NCI-H524 (cell line): Measurements from ENCODE around the gene KTN1.

ENCODE experiments used
- DNase-seq, 2 experiments: peaks; one replicate each; lab custom pipeline; 2025; lab: John Stamatoyannopoulos, UW

The KTN1 gene

DNA sequence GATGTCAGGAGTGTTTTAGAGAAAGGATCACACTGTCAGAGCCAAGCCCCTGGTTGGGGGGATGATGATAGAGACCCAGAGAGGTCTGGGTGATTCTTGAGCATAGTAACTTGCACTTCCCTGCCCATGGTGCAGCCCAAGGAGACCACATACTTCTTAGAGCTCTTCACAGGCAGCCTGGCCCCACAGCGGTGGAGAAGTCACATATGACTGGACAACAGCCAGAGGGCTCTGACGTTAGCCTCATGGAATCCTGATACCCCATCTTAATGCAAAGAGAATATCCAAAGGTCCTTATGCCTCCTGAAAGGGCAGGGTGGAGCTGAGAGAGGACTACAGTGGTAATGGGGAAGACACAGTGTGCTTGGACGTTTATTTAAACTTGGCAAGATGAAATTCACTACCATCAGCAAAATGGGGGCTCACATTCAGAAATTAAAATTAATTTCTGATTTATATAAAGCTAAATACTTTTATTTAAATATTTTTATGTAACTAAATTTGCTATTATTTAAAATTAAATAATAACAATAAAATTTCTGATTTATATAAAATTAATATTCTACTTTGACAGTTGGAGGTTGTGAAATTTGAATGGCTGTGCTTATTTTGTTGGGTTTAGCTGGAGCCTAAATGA is 131.3 kb downstream of the KTN1 start:
- no peak for DNase-seq

DNA sequence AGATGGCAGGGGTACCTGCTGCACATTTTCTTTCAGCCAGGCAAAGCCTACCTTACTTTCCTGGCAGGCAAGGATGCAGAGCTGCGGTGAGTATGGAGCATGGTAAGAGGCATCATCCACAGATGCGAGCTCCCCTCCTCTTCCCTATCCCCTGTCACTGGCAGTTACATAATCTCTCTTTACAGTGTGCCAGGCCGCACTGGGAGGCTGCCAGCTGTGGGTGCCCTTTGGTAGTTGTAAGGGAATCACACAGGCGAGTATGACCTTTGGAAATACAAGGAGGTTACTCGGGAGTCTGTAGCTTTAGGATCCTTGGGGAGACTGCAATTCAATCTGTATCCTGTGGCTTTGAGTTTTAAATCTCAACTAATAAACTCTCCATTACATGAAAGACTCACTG is 132.5 kb downstream of the KTN1 start:
- DNase-seq = no peak

DNA sequence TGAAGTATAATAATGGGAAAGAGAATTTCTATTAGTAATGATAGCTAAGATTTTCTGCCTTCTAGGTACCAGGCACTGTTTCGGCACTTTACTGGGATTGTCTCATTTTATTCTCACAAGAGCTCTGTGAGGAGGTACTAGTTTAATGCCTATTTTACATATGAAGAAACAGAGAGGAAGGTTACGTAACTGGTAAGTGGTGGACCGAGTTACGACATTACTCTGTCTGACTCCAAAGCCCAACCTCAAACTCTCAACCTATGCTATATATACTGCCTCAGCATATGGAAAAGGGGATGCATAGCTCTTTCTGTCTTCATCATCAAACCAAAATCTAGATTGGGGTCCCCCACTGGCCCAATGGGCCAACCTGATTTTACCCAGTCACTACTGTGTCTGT is 133.5 kb downstream of the KTN1 start:
- DNase-seq = no peak

DNA sequence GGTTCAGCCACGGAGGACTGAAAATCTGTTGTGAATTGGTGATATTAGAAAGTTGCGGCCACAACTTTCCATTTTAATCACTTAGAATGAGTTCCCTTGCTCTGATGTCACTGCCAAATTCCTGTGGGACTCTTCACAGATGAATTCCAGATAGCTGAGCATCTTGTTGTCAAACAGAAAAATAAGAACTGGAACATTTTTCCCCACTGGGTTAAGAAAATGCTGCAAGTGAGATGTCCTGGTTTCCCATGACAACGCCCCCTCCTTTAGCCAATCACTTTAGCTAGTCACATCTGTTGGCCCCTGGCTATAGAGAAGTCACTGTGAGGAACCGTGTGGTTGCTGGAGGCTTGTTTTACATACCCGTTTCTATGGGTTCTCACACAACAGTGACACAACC is 135.9 kb downstream of the KTN1 start:
- no peak for DNase-seq

DNA sequence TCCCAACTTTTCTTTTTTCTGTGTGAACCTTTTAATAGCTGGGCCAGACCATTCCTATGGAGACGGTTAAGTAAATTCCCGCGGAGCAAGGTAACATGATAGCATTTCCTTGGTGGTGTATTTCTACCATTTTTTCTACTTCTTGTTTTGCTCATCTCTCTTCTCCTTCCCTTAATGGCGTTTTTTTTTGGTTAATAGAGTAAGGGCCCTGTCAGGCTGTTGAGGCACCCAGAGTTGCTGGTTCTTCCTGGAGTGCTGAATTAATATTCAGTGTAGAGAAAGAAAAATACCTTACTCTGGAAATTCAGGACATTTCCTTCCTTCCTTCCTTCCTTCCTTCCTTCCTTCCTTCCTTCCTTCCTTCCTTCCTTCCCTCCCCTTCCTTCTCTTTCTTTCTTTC is 137.6 kb downstream of the KTN1 start:
- no peak for DNase-seq

DNA sequence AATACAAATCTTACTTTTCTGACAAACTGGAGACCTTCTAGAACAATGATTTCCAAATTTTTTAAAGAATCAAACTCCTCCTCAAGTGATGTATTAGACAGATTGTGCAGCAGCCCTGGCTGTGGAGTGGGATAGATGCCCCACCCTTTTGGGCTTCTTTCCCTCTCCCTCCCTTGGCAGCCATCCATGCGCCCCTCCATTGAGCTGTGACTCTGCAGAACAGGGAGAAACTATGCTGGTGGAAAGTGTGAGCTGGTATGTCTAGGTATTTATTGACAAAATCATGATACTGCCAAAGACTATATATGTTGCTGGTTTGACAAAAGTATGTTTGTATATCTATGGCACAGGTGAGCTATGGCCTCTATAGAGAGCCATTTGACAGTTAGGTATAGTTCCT is 138.5 kb downstream of the KTN1 start:
- DNase-seq = peak in 1 of 2 experiments; percentile 10

DNA sequence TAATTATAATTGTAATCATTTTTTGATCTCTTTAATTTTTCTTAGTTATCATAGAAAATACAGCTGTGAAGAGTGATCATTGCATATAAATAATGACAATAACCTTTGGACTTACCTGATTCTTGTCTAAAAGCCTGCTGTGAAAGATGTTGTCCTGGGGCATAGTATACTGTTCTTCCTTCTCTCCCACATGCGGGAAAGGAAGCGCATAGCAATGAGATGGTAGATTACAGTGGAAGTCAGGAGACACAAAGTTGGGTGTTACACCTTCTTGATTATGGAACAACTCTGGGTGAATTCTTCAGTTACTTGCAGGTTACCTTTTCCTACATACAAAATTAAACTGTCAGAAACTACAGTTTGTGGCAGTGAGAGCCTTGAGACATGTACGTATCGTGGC is 140.8 kb downstream of the KTN1 start:
- no peak for DNase-seq

DNA sequence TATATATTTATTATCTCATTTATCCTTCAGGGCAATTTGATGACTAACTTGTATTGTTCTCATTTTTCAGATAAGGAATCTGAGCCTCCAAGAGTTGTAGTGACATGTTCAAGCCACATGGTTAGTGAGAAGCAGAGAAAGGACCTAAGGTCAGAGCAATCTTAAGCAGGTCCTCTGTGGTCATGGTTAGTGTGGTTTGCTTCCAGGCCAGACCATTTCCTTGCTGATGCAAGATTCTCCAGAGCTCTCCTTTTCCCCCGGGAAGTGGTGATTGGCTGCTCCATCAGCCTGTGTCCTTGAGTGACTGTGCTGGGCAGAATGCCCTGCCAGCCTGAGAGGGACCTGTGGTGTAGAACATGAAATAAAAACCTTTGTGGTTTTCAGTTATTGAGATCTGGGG is 141.3 kb downstream of the KTN1 start:
- no peak for DNase-seq

DNA sequence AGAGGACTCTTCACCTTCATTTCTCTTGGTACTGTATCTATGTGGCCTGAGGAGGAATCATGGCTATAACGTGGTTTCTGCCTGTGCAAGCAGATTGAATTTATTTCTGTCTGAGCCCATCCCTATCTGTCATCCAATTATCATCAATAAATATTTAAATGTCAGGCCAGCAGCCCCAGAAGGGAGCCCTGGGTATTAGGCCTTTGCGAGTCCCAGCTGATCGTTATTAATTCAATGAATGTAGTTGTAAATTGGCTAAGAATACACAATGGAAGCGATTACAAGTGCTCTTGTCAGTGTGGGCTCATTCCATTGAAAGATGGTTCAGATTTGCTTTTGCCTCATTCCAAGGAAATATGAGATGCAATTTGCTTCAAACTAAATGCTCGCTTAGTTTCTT is 142.0 kb downstream of the KTN1 start:
- DNase-seq = no peak

DNA sequence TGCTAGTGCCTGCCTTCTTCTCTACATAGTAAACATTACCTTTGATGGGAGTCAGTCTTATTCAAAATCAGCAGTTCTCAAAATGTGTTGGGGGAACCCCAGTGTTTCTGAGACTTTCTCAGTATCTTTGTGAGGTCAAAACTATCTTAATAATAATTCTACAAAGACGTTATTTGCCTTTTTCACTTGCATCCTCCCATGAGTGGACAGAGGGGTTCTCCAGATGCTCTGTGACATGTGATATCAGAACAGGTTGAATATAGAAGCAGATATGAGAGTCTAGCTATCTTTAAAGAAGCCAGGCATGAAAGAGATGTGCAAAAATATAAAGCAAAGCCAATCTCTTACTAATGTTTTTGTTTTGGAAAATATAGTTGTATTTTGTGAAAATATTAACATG is 144.7 kb downstream of the KTN1 start:
- DNase-seq = peak in 1 of 2 experiments; percentile 47

DNA sequence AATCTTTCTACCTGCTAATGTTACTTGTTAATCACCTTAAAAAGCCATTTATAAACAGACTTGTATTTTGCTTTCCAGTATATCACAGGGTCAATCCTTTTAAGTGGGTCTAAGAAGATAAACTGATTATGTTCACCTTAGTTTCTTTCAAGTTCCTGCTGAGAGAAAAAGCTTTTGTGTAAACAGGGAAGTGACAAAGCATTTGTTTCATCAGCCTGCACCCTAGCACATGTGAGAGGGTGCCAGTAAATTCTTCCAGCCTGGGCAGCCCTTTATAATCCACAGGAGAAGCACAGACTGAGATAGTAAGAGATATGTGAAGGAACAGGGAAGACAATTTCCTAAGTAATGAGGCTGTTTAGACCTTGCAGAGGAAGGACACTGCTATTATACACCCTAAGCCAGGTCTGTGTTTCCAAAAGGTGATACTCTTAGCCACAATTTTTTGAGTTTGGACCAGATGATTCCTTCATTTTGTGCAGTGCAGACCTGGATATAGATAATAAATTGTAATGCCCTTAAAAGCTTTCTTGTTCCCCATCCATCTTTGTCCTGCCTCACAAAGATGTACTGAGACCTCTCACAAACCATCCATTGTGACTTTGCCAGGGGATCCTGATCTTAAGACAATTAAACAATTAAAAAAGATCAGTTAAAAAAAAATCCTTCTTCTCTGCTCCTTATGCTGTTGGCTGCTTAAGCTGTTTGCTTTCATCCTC is 150.7 kb downstream of the KTN1 start:
- peak; percentile 45 to 75 for DNase-seq

DNA sequence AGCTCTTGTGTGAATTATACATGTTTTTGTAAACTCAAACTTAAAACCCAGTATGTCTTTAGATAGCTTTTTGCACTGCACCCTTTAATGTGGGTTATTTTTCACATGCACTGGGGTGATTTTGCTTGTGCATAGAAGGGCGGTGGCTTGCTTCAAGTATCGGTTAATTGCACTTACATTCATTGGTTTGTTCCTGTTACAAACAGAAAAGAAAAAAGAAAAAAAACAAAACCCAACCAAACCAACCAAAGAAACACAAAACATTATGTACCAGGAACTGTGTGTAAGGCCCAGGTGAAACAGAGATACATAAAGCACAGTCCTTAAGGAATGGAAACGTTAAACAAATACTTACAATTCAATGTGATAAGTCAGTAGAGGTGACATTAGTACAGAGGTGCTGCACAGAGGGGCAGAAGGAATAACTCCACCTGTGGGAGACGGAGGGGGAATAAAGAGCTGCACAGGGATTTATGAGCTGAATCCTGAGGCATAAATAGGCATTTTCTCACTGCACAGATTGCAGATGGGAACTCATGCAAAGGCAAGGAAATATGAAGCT is 151.4 kb downstream of the KTN1 start:
- DNase-seq = no peak

DNA sequence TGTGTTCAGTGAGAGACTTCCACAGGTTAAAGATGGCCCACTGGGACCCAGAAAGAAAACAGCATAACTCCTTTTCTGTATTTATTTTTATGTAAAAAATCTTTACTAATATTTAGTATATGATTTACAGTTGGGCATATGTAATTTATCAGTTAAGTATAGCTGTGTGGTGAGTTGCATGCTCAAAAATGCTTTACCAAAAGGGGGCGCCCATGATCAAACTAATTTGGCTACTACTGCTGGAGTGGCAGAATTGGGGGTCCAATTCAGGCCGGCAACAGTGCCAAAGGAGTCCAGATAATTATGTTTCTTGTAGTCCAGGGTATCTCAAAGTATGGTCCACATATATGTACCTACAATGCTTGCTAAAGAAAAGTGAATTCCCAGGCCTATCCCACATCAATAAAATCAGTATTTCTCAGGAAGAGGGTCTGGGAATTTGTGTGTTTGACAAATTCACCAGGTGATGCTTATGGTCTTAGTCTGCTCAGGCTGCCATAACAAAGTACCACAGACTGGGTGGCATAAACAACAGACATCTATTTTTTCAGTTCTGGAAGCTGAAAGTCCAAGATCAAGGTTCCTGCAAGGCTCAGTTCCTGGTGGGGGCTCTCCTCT is 152.0 kb downstream of the KTN1 start:
- peak; percentile 55 to 68 for DNase-seq

DNA sequence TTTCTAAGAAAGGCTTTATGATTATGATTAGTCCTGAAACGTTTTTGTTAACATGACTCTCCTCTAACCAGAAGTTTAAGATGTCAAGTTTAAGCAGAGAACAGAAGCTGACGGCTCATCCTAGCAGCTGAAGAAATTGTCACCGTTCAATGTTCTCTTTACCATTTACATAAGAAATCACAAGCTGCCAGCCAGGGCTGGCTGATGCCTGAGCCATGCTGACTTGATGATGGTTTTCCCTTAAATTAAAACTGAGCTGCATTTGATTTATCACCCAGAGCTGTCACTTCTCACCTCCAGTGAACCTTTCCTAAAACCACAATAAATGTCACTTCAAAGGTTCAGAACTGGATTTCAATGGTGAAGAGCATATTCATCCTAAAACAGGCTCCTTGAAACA is 153.6 kb downstream of the KTN1 start:
- no peak for DNase-seq
